GM13977 (cell line): ENCODE measurements around the gene SMCR8.

Experiments
- DNase-seq: peaks from one replicate; pipeline ENCODE4 v3.0.0; 2012; ENCODE audit warnings: low spot score
- in situ Hi-C: fragments of 300-500 bp; cut with MboI; formaldehyde crosslinking; loops from one replicate; pipeline ENCODE4 v1.12.0; 2022; ENCODE audit warnings: low sequenced_read_pairs, low pct_unique_long_range_greater_than_20kb, mixed read lengths, inconsistent platforms; ENCODE audit not compliant: unreplicated experiment
- TF ChIP-seq, protein P1 (sequence below): IDR thresholded peaks from 2 replicates; pipeline ENCODE4 v1.5.1; 2012; ENCODE audit warnings: mild to moderate bottlenecking, control low read depth; ENCODE audit not compliant: insufficient read depth; ENCODE audit errors: extremely low read depth, missing control alignments

Gene SMCR8

GRCh38 chr17:18356624-18357023, 41.5 kb downstream of the SMCR8 start:
- no peak for DNase-seq
- in situ Hi-C loops, result no loop called here
- TF ChIP-seq, protein P1, sequence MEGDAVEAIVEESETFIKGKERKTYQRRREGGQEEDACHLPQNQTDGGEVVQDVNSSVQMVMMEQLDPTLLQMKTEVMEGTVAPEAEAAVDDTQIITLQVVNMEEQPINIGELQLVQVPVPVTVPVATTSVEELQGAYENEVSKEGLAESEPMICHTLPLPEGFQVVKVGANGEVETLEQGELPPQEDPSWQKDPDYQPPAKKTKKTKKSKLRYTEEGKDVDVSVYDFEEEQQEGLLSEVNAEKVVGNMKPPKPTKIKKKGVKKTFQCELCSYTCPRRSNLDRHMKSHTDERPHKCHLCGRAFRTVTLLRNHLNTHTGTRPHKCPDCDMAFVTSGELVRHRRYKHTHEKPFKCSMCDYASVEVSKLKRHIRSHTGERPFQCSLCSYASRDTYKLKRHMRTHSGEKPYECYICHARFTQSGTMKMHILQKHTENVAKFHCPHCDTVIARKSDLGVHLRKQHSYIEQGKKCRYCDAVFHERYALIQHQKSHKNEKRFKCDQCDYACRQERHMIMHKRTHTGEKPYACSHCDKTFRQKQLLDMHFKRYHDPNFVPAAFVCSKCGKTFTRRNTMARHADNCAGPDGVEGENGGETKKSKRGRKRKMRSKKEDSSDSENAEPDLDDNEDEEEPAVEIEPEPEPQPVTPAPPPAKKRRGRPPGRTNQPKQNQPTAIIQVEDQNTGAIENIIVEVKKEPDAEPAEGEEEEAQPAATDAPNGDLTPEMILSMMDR, result no peak

DNA sequence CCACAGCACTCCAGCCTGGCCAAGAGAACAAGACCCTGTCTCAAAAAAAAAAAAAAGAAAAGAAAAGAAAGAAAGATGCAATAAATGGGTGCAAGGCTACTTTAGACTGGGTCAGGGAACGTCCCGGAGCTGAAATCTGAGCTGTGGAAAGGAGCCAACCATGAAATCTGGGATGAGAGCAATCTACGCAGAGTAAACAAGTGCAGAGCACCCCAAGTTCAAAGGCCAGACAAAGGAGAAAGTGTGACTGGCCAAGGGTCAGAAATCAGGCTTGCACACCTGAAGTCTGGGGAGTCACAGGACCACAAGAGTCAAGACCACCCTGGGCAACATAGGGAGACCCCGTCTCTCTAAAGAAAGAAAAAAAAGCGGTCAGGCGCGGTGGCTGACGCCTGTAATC, 45.4 kb downstream of the SMCR8 start:
- in situ Hi-C loops, result no loop called here

DNA sequence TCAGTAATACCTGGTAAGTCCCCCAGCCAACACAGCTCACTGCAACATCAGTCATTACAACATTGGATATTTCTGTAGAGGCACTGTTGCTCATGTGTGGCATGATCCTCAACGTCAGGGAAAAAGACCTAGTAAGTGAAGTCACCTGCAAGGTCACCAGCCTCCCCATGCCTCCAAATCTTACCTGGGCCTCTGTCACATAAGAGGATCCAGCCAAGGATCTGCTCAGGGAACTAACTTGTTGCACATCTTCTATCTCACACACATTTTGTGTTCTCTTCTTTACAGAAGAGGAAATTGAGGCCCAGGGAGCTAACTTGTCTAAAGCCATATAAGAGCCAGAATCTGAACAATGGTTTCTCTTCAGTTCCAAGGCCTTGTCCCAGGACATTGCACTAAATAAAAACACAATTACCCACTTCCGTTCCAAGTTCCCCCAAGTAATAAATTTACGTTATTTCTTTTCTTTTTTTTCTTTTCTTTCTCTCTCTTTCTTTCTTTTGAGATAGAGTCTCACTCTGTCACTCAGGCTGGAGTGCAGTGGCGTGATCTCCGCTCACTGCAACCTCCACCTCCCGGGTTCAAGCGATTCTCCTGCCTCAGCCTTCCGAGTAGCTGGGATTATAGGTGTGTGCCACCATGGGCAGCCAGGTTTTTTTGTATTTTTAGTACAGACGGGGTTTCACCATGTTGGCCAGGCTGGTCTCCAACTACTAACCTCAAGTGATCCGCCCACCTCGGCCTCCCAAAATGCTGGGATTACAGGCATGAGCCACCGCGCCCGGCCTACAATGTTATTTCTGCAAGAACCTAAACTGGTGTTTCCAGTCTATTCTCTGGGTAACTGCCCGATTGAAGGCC, 47.0 kb downstream of the SMCR8 start:
- no peak for DNase-seq
- in situ Hi-C loops, result no loop called here
- TF ChIP-seq, protein P1, result no peak

More for the DNA sequence above, 45.4 kb downstream of the SMCR8 start:
- TF ChIP-seq, protein P1, result no peak
- no peak for DNase-seq

DNA sequence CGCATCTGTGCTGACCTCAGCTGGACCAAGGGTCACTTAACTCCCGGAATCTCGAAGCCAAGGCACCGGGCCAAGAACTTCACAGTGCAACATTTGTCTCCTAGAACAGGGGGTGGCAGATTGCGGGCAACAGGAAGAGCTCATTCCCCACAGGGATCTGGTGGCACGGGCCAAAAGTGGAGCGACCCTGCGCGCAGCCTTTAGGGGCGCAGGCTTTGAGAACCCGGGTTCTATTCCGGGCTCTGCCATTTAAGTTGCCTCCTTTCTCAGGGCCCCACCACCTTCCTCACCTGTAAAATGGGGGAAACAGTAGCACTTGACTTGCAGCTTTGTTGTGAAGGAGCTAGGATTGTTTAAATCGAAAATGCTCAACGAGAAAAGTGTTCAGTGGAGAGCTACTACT, 47.6 kb downstream of the SMCR8 start:
- DNase-seq, result no peak
- TF ChIP-seq, protein P1, result no peak
- in situ Hi-C loops, result no loop called here

DNA sequence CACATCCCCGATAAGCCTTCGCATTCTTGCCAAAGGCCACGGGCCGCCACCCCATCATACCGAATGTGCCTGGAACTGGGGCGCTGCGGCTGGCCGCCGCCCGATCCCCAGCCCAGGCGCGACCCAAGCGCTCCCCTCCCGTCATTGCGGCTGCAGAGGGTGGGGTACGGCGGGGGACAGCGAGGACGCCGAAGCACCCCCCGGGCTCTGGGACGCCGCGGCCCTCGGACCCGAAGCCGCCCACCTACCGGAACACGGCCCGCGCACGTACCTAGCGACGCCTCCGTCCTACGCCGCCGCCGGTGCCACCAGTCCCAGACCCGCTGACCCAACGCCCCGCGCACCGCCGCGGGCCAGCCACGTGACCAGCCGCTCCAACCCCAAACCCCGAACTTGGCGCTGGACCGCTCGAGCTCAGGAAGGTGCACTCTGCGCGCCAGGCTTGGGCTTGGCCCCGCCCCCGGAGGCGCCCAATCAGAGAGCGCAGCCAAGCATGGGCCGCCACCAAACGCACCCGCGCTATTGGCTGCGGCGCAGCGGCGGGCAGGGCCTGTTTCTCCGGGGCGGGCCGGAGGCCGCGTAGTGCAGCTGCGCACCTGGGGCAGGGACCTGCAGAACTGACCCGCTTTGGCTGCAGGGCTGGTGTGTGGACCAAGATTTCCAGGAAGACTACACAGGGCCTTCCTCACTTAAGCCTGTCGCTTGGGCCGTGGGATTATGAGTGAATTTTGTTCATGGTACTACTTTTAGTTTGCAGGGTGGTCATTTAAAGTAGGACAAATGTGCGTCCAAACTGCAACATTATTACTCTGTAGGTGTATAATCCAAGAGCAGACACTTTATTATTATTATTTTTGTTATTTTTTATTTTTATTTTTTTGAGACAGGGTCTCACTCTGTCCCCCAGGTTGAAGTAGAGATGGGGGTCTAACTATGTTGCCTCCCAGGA, 48.3 kb downstream of the SMCR8 start, which contains the start of gene SHMT1:
Gene SHMT1 (minus strand): TSS at position 450 of the 949 bp plus-strand sequence. CDS start 7,569 bp downstream, outside the sequence.
- DNase-seq, result peak; percentile 98
- TF ChIP-seq, protein P1, result no peak
- in situ Hi-C loops, result no loop called here

DNA sequence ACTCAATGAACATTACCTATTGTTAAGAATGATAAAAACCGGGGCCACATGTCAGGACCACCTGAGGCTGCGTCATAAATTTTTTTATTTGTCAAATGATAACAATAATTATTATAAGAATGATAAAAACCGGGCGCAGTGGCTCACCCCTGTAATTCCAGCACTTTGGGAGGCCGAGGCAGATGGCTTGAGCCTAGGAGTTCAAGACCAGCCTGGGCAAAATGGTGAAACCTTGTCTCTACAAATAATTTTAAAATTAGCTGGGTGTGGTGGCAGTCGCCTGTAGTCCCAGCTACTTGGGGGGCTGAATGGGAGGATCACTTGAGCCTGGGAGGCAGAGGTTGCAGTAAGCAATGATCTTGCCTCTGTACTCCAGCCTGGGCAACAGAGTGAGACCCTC, 49.1 kb downstream of the SMCR8 start:
- DNase-seq, result no peak
- TF ChIP-seq, protein P1, result no peak
- in situ Hi-C loops, result no loop called here
